NCI-H2081 treated with DMSO at 0.1 percent for 48 hours (cell line): Measurements from ENCODE around the gene SMYD3.

Experiments
- DNase-seq: peaks from one replicate; lab custom pipeline; 2025; lab: John Stamatoyannopoulos, UW

SMYD3 gene

GRCh38 chr1:246146804-246147523, 360.1 kb downstream of the SMYD3 start:
- no peak for DNase-seq

- DNase-seq: no peak
Observed at GRCh38 chr1:246145900-246146299, 361.2 kb downstream of the SMYD3 start.

GRCh38 chr1:246144931-246145330, 362.1 kb downstream of the SMYD3 start:
- DNase-seq: no peak

GRCh38 chr1:246142320-246142893, 364.7 kb downstream of the SMYD3 start:
- DNase-seq: no peak

DNA sequence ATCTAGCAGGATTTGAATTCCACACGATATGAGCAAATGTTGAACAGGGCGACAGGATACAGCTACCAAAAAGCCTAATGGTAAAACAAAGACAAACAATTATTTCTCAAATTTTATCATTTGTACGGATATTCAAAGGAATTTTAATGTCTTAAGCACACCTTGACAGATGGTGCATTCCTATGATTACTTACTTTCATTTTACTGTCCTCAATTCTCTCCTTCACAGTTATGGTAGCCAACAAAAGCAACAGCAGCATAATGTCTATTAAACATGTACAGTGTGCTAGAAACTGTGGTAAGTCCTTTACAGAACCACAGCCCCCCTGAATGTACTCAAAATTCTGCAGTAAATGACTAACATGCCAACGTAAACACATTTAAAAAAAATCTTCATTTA, 365.8 kb downstream of the SMYD3 start:
- DNase-seq: no peak

- DNase-seq: no peak
Observed at GRCh38 chr1:246139745-246140182, 367.3 kb downstream of the SMYD3 start.

DNA sequence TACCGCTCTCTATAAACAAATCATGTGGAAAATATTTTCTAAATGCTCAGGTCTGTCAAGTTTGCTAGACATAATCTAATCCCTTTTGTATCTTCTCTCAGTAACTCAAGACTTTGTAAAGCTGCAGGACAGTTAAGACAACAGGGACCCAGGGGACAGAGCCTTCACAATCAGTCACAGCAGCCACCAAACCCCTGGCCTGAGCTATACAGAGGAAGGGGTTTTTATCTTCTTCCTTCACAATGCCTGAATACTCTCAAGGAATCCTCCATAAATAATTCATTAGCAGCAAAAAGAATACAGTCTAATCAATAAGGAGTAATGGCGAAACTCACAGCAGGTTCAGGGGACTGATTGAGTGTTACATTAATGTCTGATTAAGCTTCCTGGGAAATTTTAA, 368.3 kb downstream of the SMYD3 start:
- no peak for DNase-seq

DNA sequence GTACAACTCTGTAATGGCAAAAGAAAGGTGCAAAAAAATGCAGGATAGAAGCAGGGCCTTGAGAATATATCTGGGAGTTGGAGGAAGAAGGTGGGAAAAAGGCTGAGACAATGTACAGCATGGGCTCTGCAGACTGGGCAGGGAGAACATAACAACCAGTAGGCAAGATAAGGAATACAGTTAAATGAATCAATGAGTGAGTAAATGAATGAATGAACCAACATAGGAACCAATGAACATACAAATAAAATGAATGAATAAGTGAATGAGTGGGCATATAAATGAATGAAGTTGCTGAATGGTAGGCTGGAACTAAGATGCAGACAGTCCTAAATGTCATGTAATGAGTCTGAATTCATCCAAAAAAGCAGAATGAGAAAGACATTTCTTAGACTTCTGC, 370.6 kb downstream of the SMYD3 start:
- DNase-seq: no peak

DNA sequence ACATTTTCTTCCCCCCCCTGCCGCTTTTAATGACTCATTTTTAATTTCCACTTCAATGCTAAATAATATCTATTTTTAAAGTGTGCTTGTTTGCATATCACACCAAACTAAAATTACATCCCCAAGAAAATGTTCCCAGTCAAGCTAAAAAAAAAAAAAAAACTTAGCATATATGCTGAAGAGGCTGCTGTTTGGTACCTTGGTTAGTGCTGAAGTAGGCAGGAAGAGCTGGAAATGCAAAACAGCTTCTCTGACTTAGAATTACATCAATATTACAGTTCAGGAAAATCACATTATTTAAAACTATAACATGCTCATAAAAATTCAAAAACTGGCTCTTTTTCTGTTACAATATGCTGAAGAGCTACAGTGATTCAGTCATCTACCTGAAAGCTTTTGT, 372.3 kb downstream of the SMYD3 start:
- no peak for DNase-seq

DNA sequence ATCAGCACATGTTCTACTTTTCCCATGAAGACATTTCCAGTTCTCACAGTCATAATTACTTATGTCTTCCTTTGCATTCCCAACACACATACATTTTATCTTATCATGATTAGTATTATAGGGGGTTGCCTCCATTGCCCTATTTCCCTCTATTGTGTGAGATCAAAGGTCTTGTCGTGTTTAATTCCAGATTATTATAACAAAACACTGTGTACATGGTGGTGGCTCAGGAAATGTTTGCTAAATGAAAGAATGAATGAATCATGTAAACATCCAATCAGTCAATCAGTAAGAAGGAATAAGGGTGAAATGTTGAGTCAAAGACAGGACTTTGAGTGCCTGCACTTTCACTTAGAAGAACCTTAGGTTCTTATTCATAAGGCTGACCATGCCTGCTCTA, 376.0 kb downstream of the SMYD3 start:
- no peak for DNase-seq

GRCh38 chr1:246128494-246129069, 378.5 kb downstream of the SMYD3 start:
- no peak for DNase-seq

- DNase-seq: no peak
Observed at GRCh38 chr1:246126580-246126979, 380.5 kb downstream of the SMYD3 start.

DNA sequence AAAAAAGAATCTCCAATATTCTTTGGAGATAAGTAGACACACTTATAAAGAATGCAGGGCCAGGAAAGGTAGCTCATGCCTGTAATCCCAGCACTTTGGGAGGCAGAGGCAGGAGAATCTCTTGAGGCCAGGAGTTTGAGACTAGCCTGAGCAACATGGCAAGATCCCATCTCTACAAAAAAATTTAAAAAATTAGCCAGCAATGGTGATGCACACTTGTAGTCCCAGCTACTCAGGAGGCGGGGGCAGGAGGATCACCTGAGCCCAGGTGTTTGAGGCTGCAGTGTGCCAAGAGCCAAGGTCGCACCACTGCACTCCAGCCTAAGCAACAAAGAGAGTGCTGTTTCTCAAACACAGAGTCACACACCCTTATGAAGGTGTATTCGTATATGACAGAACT, 385.0 kb downstream of the SMYD3 start:
- DNase-seq: no peak

GRCh38 chr1:246121533-246121932, 385.5 kb downstream of the SMYD3 start:
- no peak for DNase-seq

DNA sequence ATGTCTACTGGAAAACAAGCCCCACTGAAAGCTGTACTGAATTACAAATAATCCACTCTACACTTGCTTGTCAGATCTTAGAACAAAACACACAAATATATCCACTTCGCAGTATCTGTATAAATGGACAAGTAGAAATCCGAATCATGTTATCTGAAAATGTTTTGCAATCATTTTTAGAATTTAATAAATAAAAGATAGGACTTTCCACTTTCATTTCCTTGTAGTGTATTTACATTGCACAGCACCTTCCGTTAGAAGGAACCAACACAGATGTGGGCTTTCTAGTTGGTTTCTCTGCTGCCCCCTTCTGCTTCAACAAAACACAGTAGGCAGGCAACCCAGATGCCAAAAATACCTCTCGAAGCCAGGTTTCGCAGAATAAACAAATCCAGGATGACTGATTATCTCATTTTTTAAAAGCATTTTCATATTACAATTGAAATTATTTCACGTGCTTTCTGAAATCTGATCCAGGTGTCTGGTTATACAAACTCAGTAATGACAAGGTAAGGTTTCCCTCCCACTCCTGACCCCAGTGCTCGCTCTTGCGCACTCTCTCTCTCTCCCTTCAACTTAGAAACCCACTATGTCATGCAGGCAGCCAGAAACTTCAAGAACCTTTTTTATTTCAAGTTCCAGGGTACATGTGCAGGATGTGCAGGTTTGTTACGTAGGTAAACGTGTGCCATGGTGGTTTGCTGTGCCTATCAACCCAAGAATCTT, 389.9 kb downstream of the SMYD3 start:
- DNase-seq: peak; percentile 18

GRCh38 chr1:246114369-246114768, 392.7 kb downstream of the SMYD3 start:
- DNase-seq: no peak

GRCh38 chr1:246113555-246114095, 393.5 kb downstream of the SMYD3 start:
- DNase-seq: no peak

DNA sequence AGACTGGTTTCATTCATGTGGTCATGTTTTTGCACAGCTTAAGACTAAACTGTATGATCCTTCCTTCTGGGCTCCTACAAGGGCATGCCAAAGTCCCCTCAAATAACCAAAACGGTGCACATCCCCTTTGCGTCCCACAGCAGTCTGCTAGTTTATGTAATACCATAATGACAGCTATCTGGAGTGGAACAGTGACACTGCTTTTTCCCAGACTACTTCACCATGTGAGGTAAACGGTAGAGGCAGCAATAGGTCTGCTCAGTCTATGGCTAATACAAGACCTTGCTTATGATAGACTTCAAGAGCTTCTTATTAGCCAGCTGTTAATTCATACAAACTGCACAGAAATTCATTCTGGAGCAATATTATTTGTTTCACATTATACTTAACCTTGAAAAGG, 395.5 kb downstream of the SMYD3 start:
- no peak for DNase-seq

DNA sequence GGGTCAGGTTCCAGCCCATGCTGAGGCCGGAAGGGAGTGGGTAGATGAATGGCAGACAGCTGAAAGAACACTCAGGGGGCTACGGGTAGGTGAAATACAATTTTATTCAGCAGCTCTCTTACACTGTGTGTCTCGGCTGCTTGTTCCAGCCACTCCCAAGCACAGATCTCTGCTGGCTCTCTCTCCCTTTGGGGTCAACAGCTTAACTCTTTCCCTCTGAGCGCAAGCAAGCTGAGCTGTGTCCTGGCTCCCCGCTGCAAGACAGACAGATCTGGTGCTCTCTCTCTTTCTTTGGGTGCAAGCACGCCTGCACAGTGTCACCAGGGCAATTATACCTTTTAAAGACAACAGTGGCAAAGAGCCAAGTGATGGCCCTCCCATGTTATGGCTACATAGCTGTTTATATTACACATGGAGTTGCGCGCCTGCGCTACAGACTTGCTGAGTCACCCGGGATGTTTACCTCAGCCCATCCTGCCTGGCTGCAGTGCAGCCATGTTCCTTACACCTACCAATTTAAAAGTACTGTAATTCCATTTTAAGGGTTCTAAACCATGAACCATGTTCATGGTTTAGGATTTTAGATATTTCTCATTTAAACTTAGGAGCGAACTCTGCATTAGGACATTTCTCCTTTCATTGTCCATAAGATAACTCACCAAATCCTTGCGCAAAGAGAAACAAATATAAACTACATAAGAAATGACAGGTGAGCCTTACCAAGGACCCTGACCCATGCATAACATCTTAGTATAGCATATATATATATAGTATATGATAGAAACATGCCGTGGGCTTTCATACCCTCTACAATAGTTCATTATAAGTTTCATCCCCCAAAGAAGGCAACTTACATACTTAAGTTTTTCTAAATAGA, 396.5 kb downstream of the SMYD3 start:
- DNase-seq: no peak

DNA sequence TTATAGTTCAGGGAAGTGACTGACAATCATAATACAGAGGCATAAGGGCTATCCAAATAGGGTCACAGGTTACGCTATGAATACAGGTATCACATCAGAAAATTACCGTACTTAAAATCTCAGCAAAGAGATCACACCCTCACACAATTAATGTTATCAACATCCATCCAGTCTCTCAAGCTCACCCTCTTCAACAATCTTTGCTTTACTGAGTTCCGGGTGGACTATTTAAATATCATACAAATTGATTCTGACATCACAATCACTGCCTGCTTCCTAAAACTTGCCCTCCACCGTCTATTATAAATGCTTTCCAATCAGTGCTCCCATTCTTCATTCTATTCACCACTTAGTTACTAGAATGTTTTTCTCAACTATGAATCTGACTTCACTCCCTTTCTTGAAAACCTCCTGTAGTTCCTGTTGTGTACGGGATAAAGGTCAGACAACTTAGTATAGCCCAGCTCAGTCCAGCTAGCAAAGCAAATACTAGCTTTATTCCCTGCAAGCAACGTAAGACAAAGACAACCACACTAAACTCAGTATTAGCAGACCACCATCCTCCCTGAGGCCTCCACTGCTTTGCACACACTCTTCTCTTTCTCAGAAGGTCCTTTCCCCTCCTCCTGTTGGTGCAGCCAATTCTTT, 398.7 kb downstream of the SMYD3 start:
- DNase-seq: no peak
